HepG2 (cell line): ENCODE results near the gene PDZD7. TPM values are rescaled to one million over a fixed set of nuclear protein-coding genes. Genes with fewer than 3 reads are reported as not detected.

Experiments used
- ATF1 ChIP-seq: IDR thresholded peaks from 2 replicates; pipeline ENCODE4 v1.6.1; 2016; ENCODE audit warnings: mild to moderate bottlenecking, control low read depth
- CEBPB ChIP-seq: IDR thresholded peaks from 2 replicates; pipeline ENCODE4 v1.6.1; 2011; ENCODE audit warnings: low read depth, low read length, improper control_type of control experiment, borderline replicate concordance
- HCFC1 ChIP-seq: fragments of 150-350 bp; IDR thresholded peaks from 2 replicates; pipeline ENCODE4 v1.6.1; 2014; ENCODE audit warnings: low read depth, low read length
- IRF2 ChIP-seq: IDR thresholded peaks from 2 replicates; pipeline ENCODE4 v1.6.1; 2018; ENCODE audit warnings: missing genetic modification reagents, missing compliant biosample characterization
- ISL2 ChIP-seq: sonication (generic); formaldehyde crosslinking; IDR thresholded peaks from 2 replicates; pipeline ENCODE4 v1.5.0; 2020; ENCODE audit warnings: missing genetic modification reagents
- KAT2B ChIP-seq: fragments of 150-350 bp; IDR thresholded peaks from 2 replicates; pipeline ENCODE4 v1.6.1; 2014; ENCODE audit warnings: low read depth, low read length, borderline replicate concordance
- KDM3A ChIP-seq: IDR thresholded peaks from 2 replicates; pipeline ENCODE4 v1.6.1; 2018; ENCODE audit warnings: low read depth, missing compliant biosample characterization
- MEF2D ChIP-seq: sonication (generic); formaldehyde crosslinking; IDR thresholded peaks from 2 replicates; pipeline ENCODE4 v1.5.1; 2020; ENCODE audit warnings: mild to moderate bottlenecking, missing genetic modification reagents
- MIXL1 ChIP-seq: IDR thresholded peaks from 2 replicates; pipeline ENCODE4 v1.6.1; 2016
- PHF8 ChIP-seq: sonication (generic); formaldehyde crosslinking; IDR thresholded peaks from 2 replicates; pipeline ENCODE4 v1.5.0; 2020; ENCODE audit warnings: missing genetic modification reagents
- SP4 ChIP-seq: sonication (generic); formaldehyde crosslinking; IDR thresholded peaks from 2 replicates; pipeline ENCODE4 v1.8.1; 2023; ENCODE audit warnings: mild to moderate bottlenecking, missing genetic modification reagents
- ZNF235 ChIP-seq: sonication (generic); formaldehyde crosslinking; IDR thresholded peaks from 2 replicates; pipeline ENCODE4 v1.8.1; 2023; ENCODE audit warnings: mild to moderate bottlenecking, missing genetic modification reagents, borderline replicate concordance
- ZNF557 ChIP-seq: sonication (generic); formaldehyde crosslinking; IDR thresholded peaks from 2 replicates; pipeline ENCODE4 v1.4.0; 2020; ENCODE audit warnings: missing genetic modification reagents
- ZNF782 ChIP-seq: sonication (generic); formaldehyde crosslinking; IDR thresholded peaks from 2 replicates; pipeline ENCODE4 v1.4.0; 2020; ENCODE audit warnings: missing genetic modification reagents, mild to moderate bottlenecking, borderline replicate concordance
- ZNF792 ChIP-seq: IDR thresholded peaks from 2 replicates; pipeline ENCODE4 v1.6.1; 2016
- ZNF839 ChIP-seq: sonication (generic); formaldehyde crosslinking; IDR thresholded peaks from 2 replicates; pipeline ENCODE4 v1.4.0; 2020; ENCODE audit warnings: missing genetic modification reagents, mild to moderate bottlenecking, borderline replicate concordance
- polyA plus RNA-seq, 8 experiments: library from polyadenylated mRNA; depleted of rRNA in 3 of 8; stranded (reverse) in 7 of 8; unstranded in 1 of 8; fragments of >200 nt; fragmentation: Illumina TruSeq in 4 of 8; extraction: Trizol in 4 of 8; gene quantifications; 2 replicates each; pipeline versions ENCODE4 v1.2.1 to v1.2.3, GENCODE V29; 2011 to 2016; ENCODE audit warnings: low read depth in 4 of 8, missing spikeins in 1 of 8, mixed read lengths in 1 of 8; ENCODE audit not compliant: insufficient read depth in 1 of 8
- total RNA-seq, 5 experiments: library from RNA; depleted of rRNA; stranded (reverse); fragments of >200 nt; fragmentation: Illumina TruSeq; extraction: Trizol; gene quantifications; 2 replicates each; pipeline ENCODE4 v1.2.3, GENCODE V29; 2016; ENCODE audit warnings: low read depth in 1 of 5
- TF ChIP-seq, protein P1 (sequence below): fragments of 450-650 bp; IDR thresholded peaks from 2 replicates; pipeline ENCODE4 v1.6.1; 2016
- TF ChIP-seq, protein P2 (sequence below): sonication (generic); formaldehyde crosslinking; IDR thresholded peaks from 2 replicates; pipeline ENCODE4 v1.4.0; 2020; ENCODE audit warnings: missing genetic modification reagents, borderline replicate concordance
- TF ChIP-seq, protein P3 (sequence below): IDR thresholded peaks from 2 replicates; pipeline ENCODE4 v1.4.0; 2020; ENCODE audit warnings: mild to moderate bottlenecking, missing genetic modification reagents

PDZD7 gene
- total and polyA plus RNA-seq, 2 of the 13 experiments (the other 11 are each of a cell fraction or from before 2014, with no cell fraction given): 0.58 to 0.73 TPM

DNA sequence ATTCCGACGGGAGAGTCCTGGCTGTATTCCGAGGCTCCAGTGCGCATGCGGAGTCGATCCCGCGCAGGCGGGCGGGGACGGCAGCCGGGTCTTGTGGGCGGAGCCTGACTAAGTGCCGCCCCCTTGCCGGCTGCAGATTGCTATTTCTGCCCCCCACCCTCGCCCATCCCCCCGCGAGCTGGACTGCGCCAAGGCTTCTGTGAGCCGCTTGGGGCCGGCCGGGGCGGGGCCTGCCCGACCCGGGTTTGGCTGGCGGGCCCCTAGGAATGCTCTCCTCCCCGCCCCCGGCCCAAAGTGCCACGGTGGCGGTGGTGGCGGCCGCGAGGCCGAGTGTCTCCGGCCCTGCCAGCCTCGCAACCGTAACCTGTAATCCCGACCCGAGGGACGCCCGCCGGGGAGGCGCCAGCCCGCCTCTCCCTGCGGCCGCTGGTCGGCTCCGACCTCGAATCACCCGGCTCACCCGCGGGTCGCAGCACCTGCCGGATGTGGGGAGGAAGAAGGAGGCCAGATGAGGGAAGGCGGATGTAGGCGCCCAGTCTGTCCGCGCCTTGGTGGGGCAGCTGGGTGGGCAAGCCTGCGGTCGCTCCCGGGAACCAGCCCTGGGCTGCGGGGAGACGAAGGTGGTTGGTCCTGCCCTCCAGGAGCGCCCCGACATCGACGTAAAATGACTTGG, 30.2 kb upstream of the PDZD7 start (continued):
- TF ChIP-seq CEBPB (no peak), KDM3A (CRISPR knock-in tag) (peak; percentile 88), ZNF235 (CRISPR knock-in tag) (no peak; the same call in 1 of the 2 replicates), KAT2B (no peak), HCFC1 (no peak), ZNF792 (CRISPR knock-in tag) (peak; percentile 46; the same call in 1 of the 2 replicates), ZNF839 (CRISPR knock-in tag) (no peak), ZNF782 (CRISPR knock-in tag) (peak; percentile 58; the same call in 1 of the 2 replicates), MIXL1 (CRISPR knock-in tag) (no peak), MEF2D (CRISPR knock-in tag) (no peak), ISL2 (peak; percentile 86), PHF8 (CRISPR knock-in tag) (peak; percentile 90), ATF1 (CRISPR knock-in tag) (no peak), ZNF557 (no peak), IRF2 (no peak; the same call in 1 of the 2 replicates), SP4 (CRISPR knock-in tag) (peak; percentile 90)
- TF ChIP-seq, protein P1, sequence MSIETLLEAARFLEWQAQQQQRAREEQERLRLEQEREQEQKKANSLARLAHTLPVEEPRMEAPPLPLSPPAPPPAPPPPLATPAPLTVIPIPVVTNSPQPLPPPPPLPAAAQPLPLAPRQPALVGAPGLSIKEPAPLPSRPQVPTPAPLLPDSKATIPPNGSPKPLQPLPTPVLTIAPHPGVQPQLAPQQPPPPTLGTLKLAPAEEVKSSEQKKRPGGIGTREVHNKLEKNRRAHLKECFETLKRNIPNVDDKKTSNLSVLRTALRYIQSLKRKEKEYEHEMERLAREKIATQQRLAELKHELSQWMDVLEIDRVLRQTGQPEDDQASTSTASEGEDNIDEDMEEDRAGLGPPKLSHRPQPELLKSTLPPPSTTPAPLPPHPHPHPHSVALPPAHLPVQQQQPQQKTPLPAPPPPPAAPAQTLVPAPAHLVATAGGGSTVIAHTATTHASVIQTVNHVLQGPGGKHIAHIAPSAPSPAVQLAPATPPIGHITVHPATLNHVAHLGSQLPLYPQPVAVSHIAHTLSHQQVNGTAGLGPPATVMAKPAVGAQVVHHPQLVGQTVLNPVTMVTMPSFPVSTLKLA: no peak
- TF ChIP-seq, protein P2, sequence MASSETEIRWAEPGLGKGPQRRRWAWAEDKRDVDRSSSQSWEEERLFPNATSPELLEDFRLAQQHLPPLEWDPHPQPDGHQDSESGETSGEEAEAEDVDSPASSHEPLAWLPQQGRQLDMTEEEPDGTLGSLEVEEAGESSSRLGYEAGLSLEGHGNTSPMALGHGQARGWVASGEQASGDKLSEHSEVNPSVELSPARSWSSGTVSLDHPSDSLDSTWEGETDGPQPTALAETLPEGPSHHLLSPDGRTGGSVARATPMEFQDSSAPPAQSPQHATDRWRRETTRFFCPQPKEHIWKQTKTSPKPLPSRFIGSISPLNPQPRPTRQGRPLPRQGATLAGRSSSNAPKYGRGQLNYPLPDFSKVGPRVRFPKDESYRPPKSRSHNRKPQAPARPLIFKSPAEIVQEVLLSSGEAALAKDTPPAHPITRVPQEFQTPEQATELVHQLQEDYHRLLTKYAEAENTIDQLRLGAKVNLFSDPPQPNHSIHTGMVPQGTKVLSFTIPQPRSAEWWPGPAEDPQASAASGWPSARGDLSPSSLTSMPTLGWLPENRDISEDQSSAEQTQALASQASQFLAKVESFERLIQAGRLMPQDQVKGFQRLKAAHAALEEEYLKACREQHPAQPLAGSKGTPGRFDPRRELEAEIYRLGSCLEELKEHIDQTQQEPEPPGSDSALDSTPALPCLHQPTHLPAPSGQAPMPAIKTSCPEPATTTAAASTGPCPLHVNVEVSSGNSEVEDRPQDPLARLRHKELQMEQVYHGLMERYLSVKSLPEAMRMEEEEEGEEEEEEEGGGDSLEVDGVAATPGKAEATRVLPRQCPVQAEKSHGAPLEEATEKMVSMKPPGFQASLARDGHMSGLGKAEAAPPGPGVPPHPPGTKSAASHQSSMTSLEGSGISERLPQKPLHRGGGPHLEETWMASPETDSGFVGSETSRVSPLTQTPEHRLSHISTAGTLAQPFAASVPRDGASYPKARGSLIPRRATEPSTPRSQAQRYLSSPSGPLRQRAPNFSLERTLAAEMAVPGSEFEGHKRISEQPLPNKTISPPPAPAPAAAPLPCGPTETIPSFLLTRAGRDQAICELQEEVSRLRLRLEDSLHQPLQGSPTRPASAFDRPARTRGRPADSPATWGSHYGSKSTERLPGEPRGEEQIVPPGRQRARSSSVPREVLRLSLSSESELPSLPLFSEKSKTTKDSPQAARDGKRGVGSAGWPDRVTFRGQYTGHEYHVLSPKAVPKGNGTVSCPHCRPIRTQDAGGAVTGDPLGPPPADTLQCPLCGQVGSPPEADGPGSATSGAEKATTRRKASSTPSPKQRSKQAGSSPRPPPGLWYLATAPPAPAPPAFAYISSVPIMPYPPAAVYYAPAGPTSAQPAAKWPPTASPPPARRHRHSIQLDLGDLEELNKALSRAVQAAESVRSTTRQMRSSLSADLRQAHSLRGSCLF (CRISPR knock-in tag): no peak
- TF ChIP-seq, protein P3, sequence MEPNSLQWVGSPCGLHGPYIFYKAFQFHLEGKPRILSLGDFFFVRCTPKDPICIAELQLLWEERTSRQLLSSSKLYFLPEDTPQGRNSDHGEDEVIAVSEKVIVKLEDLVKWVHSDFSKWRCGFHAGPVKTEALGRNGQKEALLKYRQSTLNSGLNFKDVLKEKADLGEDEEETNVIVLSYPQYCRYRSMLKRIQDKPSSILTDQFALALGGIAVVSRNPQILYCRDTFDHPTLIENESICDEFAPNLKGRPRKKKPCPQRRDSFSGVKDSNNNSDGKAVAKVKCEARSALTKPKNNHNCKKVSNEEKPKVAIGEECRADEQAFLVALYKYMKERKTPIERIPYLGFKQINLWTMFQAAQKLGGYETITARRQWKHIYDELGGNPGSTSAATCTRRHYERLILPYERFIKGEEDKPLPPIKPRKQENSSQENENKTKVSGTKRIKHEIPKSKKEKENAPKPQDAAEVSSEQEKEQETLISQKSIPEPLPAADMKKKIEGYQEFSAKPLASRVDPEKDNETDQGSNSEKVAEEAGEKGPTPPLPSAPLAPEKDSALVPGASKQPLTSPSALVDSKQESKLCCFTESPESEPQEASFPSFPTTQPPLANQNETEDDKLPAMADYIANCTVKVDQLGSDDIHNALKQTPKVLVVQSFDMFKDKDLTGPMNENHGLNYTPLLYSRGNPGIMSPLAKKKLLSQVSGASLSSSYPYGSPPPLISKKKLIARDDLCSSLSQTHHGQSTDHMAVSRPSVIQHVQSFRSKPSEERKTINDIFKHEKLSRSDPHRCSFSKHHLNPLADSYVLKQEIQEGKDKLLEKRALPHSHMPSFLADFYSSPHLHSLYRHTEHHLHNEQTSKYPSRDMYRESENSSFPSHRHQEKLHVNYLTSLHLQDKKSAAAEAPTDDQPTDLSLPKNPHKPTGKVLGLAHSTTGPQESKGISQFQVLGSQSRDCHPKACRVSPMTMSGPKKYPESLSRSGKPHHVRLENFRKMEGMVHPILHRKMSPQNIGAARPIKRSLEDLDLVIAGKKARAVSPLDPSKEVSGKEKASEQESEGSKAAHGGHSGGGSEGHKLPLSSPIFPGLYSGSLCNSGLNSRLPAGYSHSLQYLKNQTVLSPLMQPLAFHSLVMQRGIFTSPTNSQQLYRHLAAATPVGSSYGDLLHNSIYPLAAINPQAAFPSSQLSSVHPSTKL (CRISPR knock-in tag): peak; percentile 45; the same call in 1 of the 2 replicates
